WTC11 (cell line): Measurements from ENCODE around the gene CNNM3. TPM values are rescaled to one million over a fixed set of nuclear protein-coding genes. Genes with fewer than 3 reads are reported as not detected.

ENCODE experiments used
- ATAC-seq: fragments of 200-7000 bp; cut with Tn5 transposase; 2 replicates; pipeline ENCODE4 v1.10.0; 2021; ENCODE audit warnings: mild to moderate bottlenecking, moderate library complexity
- CTCF ChIA-PET: fragments of 300-600 bp; sonication (Branson Sonifier 250); formaldehyde crosslinking; loops from one replicate; lab custom pipeline; 2021; ENCODE audit warnings: antibody characterized with exemption; lab: Charles Lee
- POLR2A ChIA-PET: fragments of 350-600 bp; sonication (Branson Sonifier 250); formaldehyde crosslinking; loops from one replicate; lab custom pipeline; 2021; ENCODE audit warnings: antibody characterized with exemption; lab: Charles Lee
- DNase-seq: peaks from one replicate; pipeline ENCODE4 v3.0.0; 2021; ENCODE audit warnings: low spot score
- H3K27ac Mint-ChIP-seq: 2 replicates; pipeline ENCODE4 v1.8.0; 2021; ENCODE audit warnings: mixed read lengths
- H3K27me3 Mint-ChIP-seq: 2 replicates; pipeline ENCODE4 v1.8.0; 2021; ENCODE audit warnings: low read depth, mild to moderate bottlenecking, moderate library complexity, mixed read lengths
- H3K36me3 Mint-ChIP-seq: 2 replicates; pipeline ENCODE4 v1.8.0; 2021; ENCODE audit warnings: mixed read lengths
- H3K4me1 Mint-ChIP-seq: 2 replicates; pipeline ENCODE4 v1.8.0; 2022; ENCODE audit warnings: mixed read lengths
- H3K4me3 Mint-ChIP-seq: 2 replicates; pipeline ENCODE4 v1.8.0; 2021; ENCODE audit warnings: mild to moderate bottlenecking, moderate library complexity, mixed read lengths
- H3K9me3 Mint-ChIP-seq: 2 replicates; pipeline ENCODE4 v1.8.0; 2021; ENCODE audit warnings: mixed read lengths
- E2F1 ChIP-seq: sonication (generic); formaldehyde crosslinking; IDR thresholded peaks from 2 replicates; pipeline ENCODE4 v1.8.0; 2022; ENCODE audit warnings: mild to moderate bottlenecking, missing genetic modification reagents
- GTF2I ChIP-seq: fragments of 250-450 bp; sonication (Bioruptor Pico); conservative IDR thresholded peaks from 2 replicates; pipeline ENCODE4 v1.4.0; 2021; ENCODE audit warnings: mild to moderate bottlenecking
- JAZF1 ChIP-seq: fragments of 250-450 bp; sonication (Bioruptor Pico); IDR thresholded peaks from 2 replicates; pipeline ENCODE4 v1.9.0; 2021; ENCODE audit warnings: moderate library complexity, mild to moderate bottlenecking, inconsistent platforms
- MLX ChIP-seq: sonication (generic); formaldehyde crosslinking; IDR thresholded peaks from 2 replicates; pipeline ENCODE4 v1.8.1; 2023; ENCODE audit warnings: mild to moderate bottlenecking, missing genetic modification reagents, moderate library complexity
- MXD4 ChIP-seq: fragments of 250-450 bp; sonication (Bioruptor Pico); IDR thresholded peaks from 2 replicates; pipeline ENCODE4 v1.8.0; 2021; ENCODE audit warnings: mild to moderate bottlenecking, moderate library complexity, borderline replicate concordance
- NR2C2 ChIP-seq: sonication (generic); formaldehyde crosslinking; IDR thresholded peaks from 2 replicates; pipeline ENCODE4 v1.8.0; 2022; ENCODE audit warnings: mild to moderate bottlenecking, missing genetic modification reagents
- PREB ChIP-seq: sonication (generic); formaldehyde crosslinking; IDR thresholded peaks from 2 replicates; pipeline ENCODE4 v1.8.1; 2022; ENCODE audit warnings: mild to moderate bottlenecking, missing genetic modification reagents, moderate library complexity, borderline replicate concordance
- SMAD3 ChIP-seq: sonication (generic); formaldehyde crosslinking; IDR thresholded peaks from 2 replicates; pipeline ENCODE4 v1.8.0; 2022; ENCODE audit warnings: missing genetic modification reagents, mild to moderate bottlenecking, borderline replicate concordance
- total RNA-seq: library from RNA; stranded (reverse); gene quantifications from 3 replicates; pipeline ENCODE4 v1.2.3, GENCODE V29; 2021
- TF ChIP-seq, protein P1 (sequence below): sonication (generic); formaldehyde crosslinking; IDR thresholded peaks from 2 replicates; pipeline ENCODE4 v1.8.0; 2022; ENCODE audit warnings: missing genetic modification reagents
- TF ChIP-seq, protein P2 (sequence below): fragments of 250-450 bp; sonication (Bioruptor Pico); IDR thresholded peaks from 2 replicates; pipeline ENCODE4 v1.9.0; 2021; ENCODE audit warnings: mild to moderate bottlenecking, borderline replicate concordance

CNNM3 gene
- total RNA-seq, 1 experiment from 2014 or later, result 34.9 TPM

DNA sequence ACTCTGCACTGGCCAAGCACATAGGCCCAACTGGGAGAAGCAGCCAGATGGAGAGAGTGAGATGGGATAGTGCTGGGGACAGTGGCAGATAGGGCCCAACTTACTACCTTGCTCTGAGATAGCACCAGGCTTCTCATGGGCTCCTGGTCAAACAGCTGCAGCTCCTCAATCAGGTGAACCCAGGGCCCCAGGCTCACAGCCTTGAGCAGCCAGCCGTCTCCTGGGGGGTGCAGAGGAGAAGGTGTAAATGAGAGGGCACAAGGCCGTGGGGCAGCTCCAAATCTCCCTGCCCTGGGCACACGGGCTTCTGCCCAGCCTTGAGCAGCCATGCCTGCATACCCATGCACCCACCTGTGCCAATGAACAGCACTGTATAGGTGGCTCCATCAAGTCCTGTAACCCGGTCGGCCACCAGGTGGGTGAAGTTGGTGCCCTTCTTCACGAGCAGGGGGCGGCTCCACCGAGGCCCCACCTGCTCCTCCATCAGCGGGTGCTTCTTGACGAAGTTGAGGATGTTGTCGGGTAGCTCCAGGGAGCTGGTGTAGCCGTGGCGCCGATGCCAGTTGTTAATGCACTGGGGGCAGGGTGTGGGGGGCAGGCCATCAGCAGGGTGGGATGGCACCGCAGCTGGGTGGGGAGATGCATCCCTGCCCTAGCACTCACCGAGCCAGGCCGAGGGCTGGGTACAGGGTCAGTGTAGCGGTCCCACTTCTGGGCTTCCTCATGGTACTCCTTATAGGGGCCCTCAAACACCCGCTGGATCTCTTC, 47.7 kb downstream of the CNNM3 start:
- no peak overlapping the region for H3K4me3 Mint-ChIP-seq
- peaks cover 21% of the 10 kb centered on the region for H3K4me1 Mint-ChIP-seq
- H3K36me3 Mint-ChIP-seq, result peaks cover 41% of the 10 kb centered on the region
- no peaks in the 10 kb centered on the region for H3K27me3 Mint-ChIP-seq
- TF ChIP-seq, protein P1, sequence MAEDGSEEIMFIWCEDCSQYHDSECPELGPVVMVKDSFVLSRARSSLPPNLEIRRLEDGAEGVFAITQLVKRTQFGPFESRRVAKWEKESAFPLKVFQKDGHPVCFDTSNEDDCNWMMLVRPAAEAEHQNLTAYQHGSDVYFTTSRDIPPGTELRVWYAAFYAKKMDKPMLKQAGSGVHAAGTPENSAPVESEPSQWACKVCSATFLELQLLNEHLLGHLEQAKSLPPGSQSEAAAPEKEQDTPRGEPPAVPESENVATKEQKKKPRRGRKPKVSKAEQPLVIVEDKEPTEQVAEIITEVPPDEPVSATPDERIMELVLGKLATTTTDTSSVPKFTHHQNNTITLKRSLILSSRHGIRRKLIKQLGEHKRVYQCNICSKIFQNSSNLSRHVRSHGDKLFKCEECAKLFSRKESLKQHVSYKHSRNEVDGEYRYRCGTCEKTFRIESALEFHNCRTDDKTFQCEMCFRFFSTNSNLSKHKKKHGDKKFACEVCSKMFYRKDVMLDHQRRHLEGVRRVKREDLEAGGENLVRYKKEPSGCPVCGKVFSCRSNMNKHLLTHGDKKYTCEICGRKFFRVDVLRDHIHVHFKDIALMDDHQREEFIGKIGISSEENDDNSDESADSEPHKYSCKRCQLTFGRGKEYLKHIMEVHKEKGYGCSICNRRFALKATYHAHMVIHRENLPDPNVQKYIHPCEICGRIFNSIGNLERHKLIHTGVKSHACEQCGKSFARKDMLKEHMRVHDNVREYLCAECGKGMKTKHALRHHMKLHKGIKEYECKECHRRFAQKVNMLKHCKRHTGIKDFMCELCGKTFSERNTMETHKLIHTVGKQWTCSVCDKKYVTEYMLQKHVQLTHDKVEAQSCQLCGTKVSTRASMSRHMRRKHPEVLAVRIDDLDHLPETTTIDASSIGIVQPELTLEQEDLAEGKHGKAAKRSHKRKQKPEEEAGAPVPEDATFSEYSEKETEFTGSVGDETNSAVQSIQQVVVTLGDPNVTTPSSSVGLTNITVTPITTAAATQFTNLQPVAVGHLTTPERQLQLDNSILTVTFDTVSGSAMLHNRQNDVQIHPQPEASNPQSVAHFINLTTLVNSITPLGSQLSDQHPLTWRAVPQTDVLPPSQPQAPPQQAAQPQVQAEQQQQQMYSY, result no peak
- TF ChIP-seq JAZF1 (CRISPR knock-in tag), result no peak
- TF ChIP-seq NR2C2 (CRISPR knock-in tag), result no peak
- no peak for TF ChIP-seq SMAD3
- ChIA-PET POLR2A (no interaction called here), CTCF (interaction anchor here (0.7 to 1.5 kb wide), 2 partner anchors 87 kb away, joined by 3 read pairs; no protein-coding TSS in a partner anchor)
- H3K27ac Mint-ChIP-seq, result no peak overlapping the region; the same call in 1 of the 2 replicates
- DNase-seq (no peak), ATAC-seq (no peak)
- no peaks in the 10 kb centered on the region for H3K9me3 Mint-ChIP-seq

DNA sequence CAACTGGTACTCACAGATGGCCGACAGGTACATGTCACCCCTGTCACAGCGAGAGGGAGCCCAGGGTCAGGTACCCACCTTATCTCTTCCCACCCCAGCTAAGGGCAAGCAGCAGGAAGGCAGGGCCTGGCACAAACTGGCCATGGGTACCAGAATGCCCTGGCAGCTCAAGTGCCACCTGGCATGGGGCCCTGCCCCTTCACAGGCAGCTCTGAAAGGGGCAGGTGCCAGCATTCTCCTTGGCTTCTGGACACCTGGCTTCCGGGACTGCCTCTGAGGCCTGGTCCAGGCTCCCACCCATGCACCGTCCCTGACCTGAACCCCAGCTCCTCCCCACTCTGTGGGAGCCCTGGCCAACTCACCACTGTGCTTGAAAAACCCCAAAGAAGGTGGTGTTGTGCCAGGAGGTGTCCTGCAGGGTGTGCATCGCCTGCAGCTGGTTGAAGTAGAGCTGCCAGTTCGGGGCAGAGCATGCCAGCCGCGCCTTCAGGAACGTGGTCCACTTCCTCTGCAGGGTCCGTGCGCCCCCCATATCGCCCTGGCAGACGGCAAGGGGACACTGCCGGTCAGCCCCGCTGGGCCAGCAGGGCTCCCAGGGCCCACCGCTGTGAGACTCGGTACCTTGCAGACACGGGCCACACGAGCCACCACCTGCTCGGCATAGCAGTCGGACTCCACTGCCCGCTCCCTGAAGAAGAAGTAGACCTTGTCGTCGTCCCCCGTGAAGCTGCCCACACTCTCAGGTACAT, 48.4 kb downstream of the CNNM3 start:
- CTCF ChIA-PET, result interaction anchor here (1.5 kb wide), 1 partner anchor 86 kb away, joined by 3 read pairs; no protein-coding TSS in a partner anchor
- POLR2A ChIA-PET, result no interaction called here
- no peak for ATAC-seq
- peaks cover 13% of the 10 kb centered on the region for H3K4me1 Mint-ChIP-seq
- no peak overlapping the region for H3K4me3 Mint-ChIP-seq
- no peaks in the 10 kb centered on the region for H3K9me3 Mint-ChIP-seq
- DNase-seq, result no peak
- H3K36me3 Mint-ChIP-seq, result peaks cover 41% of the 10 kb centered on the region
- H3K27me3 Mint-ChIP-seq, result no peaks in the 10 kb centered on the region
- no peak overlapping the region for H3K27ac Mint-ChIP-seq
- no peak for TF ChIP-seq MXD4 (CRISPR knock-in tag)
- TF ChIP-seq MLX (CRISPR knock-in tag), result no peak
- TF ChIP-seq E2F1 (CRISPR knock-in tag), result no peak
- no peak for TF ChIP-seq GTF2I (CRISPR knock-in tag)
- TF ChIP-seq PREB (CRISPR knock-in tag), result no peak
- TF ChIP-seq, protein P2, sequence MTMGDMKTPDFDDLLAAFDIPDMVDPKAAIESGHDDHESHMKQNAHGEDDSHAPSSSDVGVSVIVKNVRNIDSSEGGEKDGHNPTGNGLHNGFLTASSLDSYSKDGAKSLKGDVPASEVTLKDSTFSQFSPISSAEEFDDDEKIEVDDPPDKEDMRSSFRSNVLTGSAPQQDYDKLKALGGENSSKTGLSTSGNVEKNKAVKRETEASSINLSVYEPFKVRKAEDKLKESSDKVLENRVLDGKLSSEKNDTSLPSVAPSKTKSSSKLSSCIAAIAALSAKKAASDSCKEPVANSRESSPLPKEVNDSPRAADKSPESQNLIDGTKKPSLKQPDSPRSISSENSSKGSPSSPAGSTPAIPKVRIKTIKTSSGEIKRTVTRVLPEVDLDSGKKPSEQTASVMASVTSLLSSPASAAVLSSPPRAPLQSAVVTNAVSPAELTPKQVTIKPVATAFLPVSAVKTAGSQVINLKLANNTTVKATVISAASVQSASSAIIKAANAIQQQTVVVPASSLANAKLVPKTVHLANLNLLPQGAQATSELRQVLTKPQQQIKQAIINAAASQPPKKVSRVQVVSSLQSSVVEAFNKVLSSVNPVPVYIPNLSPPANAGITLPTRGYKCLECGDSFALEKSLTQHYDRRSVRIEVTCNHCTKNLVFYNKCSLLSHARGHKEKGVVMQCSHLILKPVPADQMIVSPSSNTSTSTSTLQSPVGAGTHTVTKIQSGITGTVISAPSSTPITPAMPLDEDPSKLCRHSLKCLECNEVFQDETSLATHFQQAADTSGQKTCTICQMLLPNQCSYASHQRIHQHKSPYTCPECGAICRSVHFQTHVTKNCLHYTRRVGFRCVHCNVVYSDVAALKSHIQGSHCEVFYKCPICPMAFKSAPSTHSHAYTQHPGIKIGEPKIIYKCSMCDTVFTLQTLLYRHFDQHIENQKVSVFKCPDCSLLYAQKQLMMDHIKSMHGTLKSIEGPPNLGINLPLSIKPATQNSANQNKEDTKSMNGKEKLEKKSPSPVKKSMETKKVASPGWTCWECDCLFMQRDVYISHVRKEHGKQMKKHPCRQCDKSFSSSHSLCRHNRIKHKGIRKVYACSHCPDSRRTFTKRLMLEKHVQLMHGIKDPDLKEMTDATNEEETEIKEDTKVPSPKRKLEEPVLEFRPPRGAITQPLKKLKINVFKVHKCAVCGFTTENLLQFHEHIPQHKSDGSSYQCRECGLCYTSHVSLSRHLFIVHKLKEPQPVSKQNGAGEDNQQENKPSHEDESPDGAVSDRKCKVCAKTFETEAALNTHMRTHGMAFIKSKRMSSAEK (CRISPR knock-in tag), result no peak
- TF ChIP-seq, all 79 proteins: peak for 0
